H9 (cell line): ENCODE results near the gene MPZL1. TPM values are rescaled to one million over a fixed set of nuclear protein-coding genes. Genes with fewer than 3 reads are reported as not detected.

Experiments
- DNase-seq: peaks from one replicate; pipeline ENCODE4 v3.0.0-alpha.2; 2017
- H2AFZ ChIP-seq: one replicate; pipeline ENCODE4 v1.6.1; 2013; ENCODE audit warnings: mild to moderate bottlenecking, low read length, control low read depth, moderate library complexity
- H2AK5ac ChIP-seq: 2 replicates; pipeline ENCODE4 v1.6.1; 2013; ENCODE audit warnings: low read length, control low read depth, mixed read lengths; ENCODE audit not compliant: insufficient read length
- H2BK120ac ChIP-seq: one replicate; pipeline ENCODE4 v1.6.1; 2013; ENCODE audit warnings: low read depth, mild to moderate bottlenecking, low read length, control low read depth, inconsistent platforms; ENCODE audit not compliant: poor library complexity, severe bottlenecking
- H2BK12ac ChIP-seq: 2 replicates; pipeline ENCODE4 v1.6.1; 2013; ENCODE audit warnings: low read length, control low read depth, mixed read lengths, low read depth; ENCODE audit not compliant: insufficient read length
- H2BK15ac ChIP-seq: 2 replicates; pipeline ENCODE4 v1.6.1; 2013; ENCODE audit warnings: low read depth, low read length, control low read depth
- H2BK20ac ChIP-seq: one replicate; pipeline ENCODE4 v1.6.1; 2013; ENCODE audit warnings: low read depth, mild to moderate bottlenecking, low read length, control low read depth, inconsistent platforms; ENCODE audit not compliant: poor library complexity, severe bottlenecking
- H2BK5ac ChIP-seq: 2 replicates; pipeline ENCODE4 v1.6.1; 2013; ENCODE audit warnings: low read length, control low read depth, mixed read lengths; ENCODE audit not compliant: insufficient read length
- H3K14ac ChIP-seq: 2 replicates; pipeline ENCODE4 v1.6.1; 2013; ENCODE audit warnings: low read length, control low read depth; ENCODE audit not compliant: insufficient read depth
- H3K18ac ChIP-seq: 2 replicates; pipeline ENCODE4 v1.6.1; 2013; ENCODE audit warnings: low read depth, mild to moderate bottlenecking, mixed read lengths, low read length, control low read depth; ENCODE audit not compliant: insufficient read length
- H3K23ac ChIP-seq: 2 replicates; pipeline ENCODE4 v1.6.1; 2013; ENCODE audit warnings: low read length, control low read depth, mixed read lengths, low read depth; ENCODE audit not compliant: insufficient read length
- H3K23me2 ChIP-seq: 2 replicates; pipeline ENCODE4 v1.6.1; 2013; ENCODE audit warnings: low read depth, mild to moderate bottlenecking, mixed read lengths, low read length, control low read depth; ENCODE audit not compliant: insufficient read length, poor library complexity, severe bottlenecking
- H3K27ac ChIP-seq: 2 replicates; pipeline ENCODE4 v1.5.1; 2013; ENCODE audit warnings: low read length, control low read depth, mixed read lengths, low read depth; ENCODE audit not compliant: insufficient read length
- H3K27me3 ChIP-seq: 2 replicates; pipeline ENCODE4 v1.6.1; 2013; ENCODE audit warnings: low read length, control low read depth, inconsistent platforms; ENCODE audit not compliant: insufficient read depth
- H3K4ac ChIP-seq: 2 replicates; pipeline ENCODE4 v1.6.1; 2013; ENCODE audit warnings: low read depth, mild to moderate bottlenecking, control low read depth, inconsistent platforms, low read length, moderate library complexity
- H3K4me1 ChIP-seq: 2 replicates; pipeline ENCODE4 v1.6.1; 2013; ENCODE audit warnings: low read length, control low read depth, inconsistent platforms; ENCODE audit not compliant: insufficient read depth
- H3K4me2 ChIP-seq: 2 replicates; pipeline ENCODE4 v1.6.1; 2013; ENCODE audit warnings: low read length, control low read depth, mixed read lengths; ENCODE audit not compliant: insufficient read length, insufficient read depth
- H3K56ac ChIP-seq: 2 replicates; pipeline ENCODE4 v1.6.1; 2013; ENCODE audit warnings: low read depth, mild to moderate bottlenecking, mixed read lengths, low read length, control low read depth; ENCODE audit not compliant: insufficient read length
- H3K79me1 ChIP-seq: 2 replicates; pipeline ENCODE4 v1.6.1; 2013; ENCODE audit warnings: low read depth, mild to moderate bottlenecking, moderate library complexity, low read length, control low read depth, inconsistent platforms; ENCODE audit not compliant: insufficient read depth, poor library complexity, severe bottlenecking
- H3K79me2 ChIP-seq: 2 replicates; pipeline ENCODE4 v1.6.1; 2013; ENCODE audit warnings: low read length, control low read depth, inconsistent platforms; ENCODE audit not compliant: insufficient read depth
- H3K9ac ChIP-seq: 2 replicates; pipeline ENCODE4 v1.6.1; 2013; ENCODE audit warnings: low read length, control low read depth, mixed read lengths; ENCODE audit not compliant: insufficient read length; ENCODE audit errors: extremely low read depth
- H3K9me3 ChIP-seq: one replicate; pipeline ENCODE4 v1.6.1; 2013; ENCODE audit warnings: low read depth, low read length, inconsistent platforms; ENCODE audit not compliant: control insufficient read depth
- H3T11ph ChIP-seq: one replicate; pipeline ENCODE4 v1.6.1; 2013; ENCODE audit warnings: mild to moderate bottlenecking, low read length, control low read depth, inconsistent platforms
- H4K20me1 ChIP-seq: one replicate; pipeline ENCODE4 v1.6.1; 2013; ENCODE audit not compliant: control insufficient read depth, insufficient read length, insufficient read depth
- H4K5ac ChIP-seq: 2 replicates; pipeline ENCODE4 v1.6.1; 2013; ENCODE audit warnings: low read depth, mild to moderate bottlenecking, mixed read lengths, low read length, control low read depth; ENCODE audit not compliant: insufficient read length
- H4K8ac ChIP-seq: replicated peaks from 2 replicates; pipeline ENCODE4 v1.6.1; 2013; ENCODE audit warnings: low read length, control low read depth, mixed read lengths, low read depth; ENCODE audit not compliant: insufficient read length
- H4K91ac ChIP-seq: 2 replicates; pipeline ENCODE4 v1.6.1; 2013; ENCODE audit warnings: low read depth, mild to moderate bottlenecking, moderate library complexity, mixed read lengths, low read length, control low read depth; ENCODE audit not compliant: insufficient read length
- H3K27ac Mint-ChIP-seq, 3 experiments: 2 replicates in 2 of 3; 3 replicates in 1 of 3; pipeline ENCODE4 v1.8.0; 2020 to 2021; ENCODE audit warnings: mixed read lengths in 3 of 3, mild to moderate bottlenecking in 1 of 3, moderate library complexity in 1 of 3
- H3K27me3 Mint-ChIP-seq: 2 replicates; pipeline ENCODE4 v1.8.0; 2021; ENCODE audit warnings: low read depth, mild to moderate bottlenecking, moderate library complexity, mixed read lengths
- H3K36me3 Mint-ChIP-seq, 3 experiments: 2 replicates in 2 of 3; 3 replicates in 1 of 3; pipeline ENCODE4 v1.8.0; 2020 to 2021; ENCODE audit warnings: low read depth in 3 of 3, mixed read lengths in 3 of 3; ENCODE audit not compliant: insufficient read depth in 1 of 3
- H3K4me1 Mint-ChIP-seq, 2 experiments: 2 replicates each; pipeline ENCODE4 v1.8.0; 2020; ENCODE audit warnings: mixed read lengths in 2 of 2
- H3K4me3 Mint-ChIP-seq, 2 experiments: 2 replicates in 1 of 2; 3 replicates in 1 of 2; pipeline ENCODE4 v1.8.0; 2020 to 2021; ENCODE audit warnings: mild to moderate bottlenecking in 2 of 2, mixed read lengths in 2 of 2, moderate library complexity in 1 of 2
- H3K9me3 Mint-ChIP-seq, 2 experiments: 2 replicates in 1 of 2; 3 replicates in 1 of 2; pipeline ENCODE4 v1.8.0; 2020; ENCODE audit warnings: mild to moderate bottlenecking in 2 of 2, mixed read lengths in 2 of 2, moderate library complexity in 1 of 2
- CTCF ChIP-seq: fragments of 200-600 bp; sonication (generic); conservative IDR thresholded peaks from 3 replicates; pipeline ENCODE4 v1.8.0; 2021; ENCODE audit warnings: antibody characterized with exemption, mild to moderate bottlenecking
- WGBS: extraction: QIAGEN DNeasy Blood & Tissue Kit; methylation state at CpG from one replicate; pipeline ENCODE4 v1.1.7; 2013; ENCODE audit warnings: missing lambda C conversion rate, low lambda C conversion rate, mixed read lengths; ENCODE audit not compliant: insufficient read length; ENCODE audit errors: extremely low coverage; 5-methylcytosine and 5-hydroxymethylcytosine counted together
- total RNA-seq: library from RNA; stranded (reverse); gene quantifications from 2 replicates; pipeline ENCODE4 v1.2.1, GENCODE V29; 2021

The MPZL1 gene
- total RNA-seq, 1 experiment from 2014 or later: 60.7 TPM

DNA sequence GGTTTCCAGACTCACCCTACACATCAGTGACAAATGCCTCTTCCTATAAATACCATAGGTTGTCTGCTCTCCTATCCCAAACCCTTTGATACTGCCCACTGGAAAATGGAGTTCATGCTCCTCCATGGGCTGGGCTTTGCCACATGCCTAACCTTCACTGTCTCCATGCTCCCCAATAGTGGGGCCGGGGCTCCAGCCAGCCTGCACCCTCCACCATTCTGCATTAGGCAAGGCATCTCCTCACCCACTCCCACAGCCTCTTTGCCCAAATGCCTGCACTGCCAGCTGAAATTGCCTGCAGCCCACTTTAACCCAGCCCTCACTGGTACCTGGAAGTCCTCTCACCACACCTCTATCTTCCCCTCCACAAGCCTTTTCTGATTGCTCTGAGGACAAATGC is 18.2 kb upstream of the MPZL1 start:
- H3K27me3 Mint-ChIP-seq: peaks cover 15% of the 10 kb centered on the region
- peaks cover 50 to 54% of the 10 kb centered on the region in 2 experiments for H3K4me1 Mint-ChIP-seq
- no peak overlapping the region for H3K14ac ChIP-seq
- no peak for TF ChIP-seq CTCF
- H3K4me2 ChIP-seq: no peak overlapping the region
- no CpG with 5 or more reads among the region's 1 CpG for WGBS
- no peak overlapping the region for H3K9ac ChIP-seq
- no peak overlapping the region for H4K91ac ChIP-seq
- no peak overlapping the region for H4K8ac ChIP-seq
- no peaks in the 10 kb centered on the region; a peak in 1 of 5 replicates for H3K9me3 Mint-ChIP-seq
- no peak overlapping the region for H3K27ac ChIP-seq
- H3T11ph ChIP-seq: no peak overlapping the region
- no peak overlapping the region for H3K4me3 Mint-ChIP-seq
- peaks cover 9% of the 10 kb centered on the region for H3K4me1 ChIP-seq
- no peak overlapping the region for H2BK20ac ChIP-seq
- H2AFZ ChIP-seq: no peak overlapping the region
- H2AK5ac ChIP-seq: no peak overlapping the region
- H3K27ac Mint-ChIP-seq: no peak overlapping the region
- no peaks in the 10 kb centered on the region for H3K36me3 Mint-ChIP-seq
- no peak overlapping the region for H2BK12ac ChIP-seq
- no peaks in the 10 kb centered on the region for H3K23me2 ChIP-seq
- H3K23ac ChIP-seq: no peak overlapping the region
- H2BK120ac ChIP-seq: no peak overlapping the region
- no peak overlapping the region for H3K56ac ChIP-seq
- no peak overlapping the region for H4K5ac ChIP-seq
- H3K79me1 ChIP-seq: no peaks in the 10 kb centered on the region
- no peaks in the 10 kb centered on the region for H3K79me2 ChIP-seq
- H3K27me3 ChIP-seq: no peaks in the 10 kb centered on the region
- no peak overlapping the region for H2BK15ac ChIP-seq
- H3K4ac ChIP-seq: no peak overlapping the region
- H3K18ac ChIP-seq: no peak overlapping the region
- no peaks in the 10 kb centered on the region for H3K9me3 ChIP-seq
- H4K20me1 ChIP-seq: no peaks in the 10 kb centered on the region
- no peak overlapping the region for H2BK5ac ChIP-seq
- no peak for DNase-seq
